ENCODE data around the gene ALDH3B1.

The ALDH3B1 gene

GRCh38 chr11:68024508-68024907 is 14.4 kb downstream of the ALDH3B1 start:
- DNase-seq (ENCODE audit: low spot score in 2 of 2) = no peak
- in situ Hi-C loops (cut with MboI; ENCODE audit: low sequenced_read_pairs) = no loop called here

GRCh38 chr11:68025047-68025446 is 14.9 kb downstream of the ALDH3B1 start:
- H3K4me3 ChIP-seq = no peak overlapping the region
- peaks cover 4% of the 10 kb centered on the region for H3K4me1 ChIP-seq
- DNase-seq (ENCODE audit: low spot score in 2 of 2) = no peak
- in situ Hi-C loops (cut with MboI; ENCODE audit: low sequenced_read_pairs) = no loop called here
- no peaks in the 10 kb centered on the region for H3K27me3 ChIP-seq (ENCODE audit: low read depth)
- H3K36me3 ChIP-seq (replicated peaks) = no peaks in the 10 kb centered on the region
- peaks cover 5% of the 10 kb centered on the region; the same call in 1 of the 2 replicates for H3K9me3 ChIP-seq

More at GRCh38 chr11:68024508-68024907, 14.4 kb downstream of the ALDH3B1 start:
- no peaks in the 10 kb centered on the region for H3K27me3 ChIP-seq (ENCODE audit: low read depth)
- no peaks in the 10 kb centered on the region for H3K36me3 ChIP-seq (replicated peaks)
- no peak overlapping the region for H3K4me3 ChIP-seq
- peaks cover 1% of the 10 kb centered on the region for H3K4me1 ChIP-seq
- peaks cover 5% of the 10 kb centered on the region; the same call in 1 of the 2 replicates for H3K9me3 ChIP-seq

DNA sequence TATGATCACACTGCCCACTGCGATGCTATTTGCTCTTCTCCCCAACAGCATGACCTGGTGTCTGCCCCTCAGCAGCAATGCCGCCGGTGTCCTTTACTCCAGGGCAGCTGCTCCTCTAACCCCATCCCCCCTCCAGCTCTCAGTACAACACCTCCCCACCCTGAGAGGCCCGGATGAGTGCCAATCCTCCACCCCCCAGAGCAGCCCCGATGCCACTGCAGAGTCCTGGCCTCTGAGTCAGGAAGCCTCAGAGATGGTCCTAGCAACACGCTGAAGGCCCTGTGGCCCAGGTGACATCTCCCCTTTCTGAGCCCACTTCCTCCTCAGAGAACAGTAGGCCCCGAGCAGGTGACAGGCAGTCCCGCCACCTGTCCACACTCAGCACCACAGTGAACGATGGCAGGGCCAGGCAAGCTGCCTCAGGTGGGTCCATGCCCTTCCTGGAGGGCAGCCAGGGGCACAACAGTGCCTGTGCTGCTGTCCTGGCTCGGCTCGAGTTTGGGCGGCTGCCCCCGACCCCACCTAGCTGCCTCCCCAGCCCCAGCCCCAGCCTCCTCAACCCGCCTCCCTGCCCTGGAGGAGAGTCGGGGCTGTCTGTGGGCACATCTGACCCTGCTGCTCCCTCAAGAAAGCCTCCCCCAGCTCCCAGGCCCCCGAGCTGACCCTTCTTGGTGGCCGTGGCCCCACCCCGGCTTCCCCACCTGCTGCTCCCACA is 16.4 kb downstream of the ALDH3B1 start:
- Histone ChIP-seq H3K27me3 (ENCODE audit: low read depth) (no peaks in the 10 kb centered on the region), H3K4me3 (no peak overlapping the region), H3K9me3 (peaks cover 5% of the 10 kb centered on the region; the same call in 1 of the 2 replicates), H3K4me1 (peaks cover 7% of the 10 kb centered on the region), H3K36me3 (replicated peaks) (no peaks in the 10 kb centered on the region)
- in situ Hi-C loops (cut with MboI; ENCODE audit: low sequenced_read_pairs) = no loop called here
- no peak for DNase-seq (ENCODE audit: low spot score in 2 of 2)

- no peak for DNase-seq (ENCODE audit: low spot score in 2 of 2)
- peaks cover 5% of the 10 kb centered on the region; the same call in 1 of the 2 replicates for H3K9me3 ChIP-seq
- H3K36me3 ChIP-seq (replicated peaks) = peaks cover 6% of the 10 kb centered on the region
- H3K4me1 ChIP-seq = peaks cover 8% of the 10 kb centered on the region
- H3K4me3 ChIP-seq = no peak overlapping the region
- in situ Hi-C loops (cut with MboI; ENCODE audit: low sequenced_read_pairs) = no loop called here
- H3K27me3 ChIP-seq (ENCODE audit: low read depth) = no peaks in the 10 kb centered on the region
These were observed 17.5 kb downstream of the ALDH3B1 start for GRCh38 chr11:68027667-68028066.

GRCh38 chr11:68028802-68029545 is 18.8 kb downstream of the ALDH3B1 start:
- H3K4me3 ChIP-seq = peak overlapping the region; percentile 82
- H3K36me3 ChIP-seq (replicated peaks) = peaks cover 19% of the 10 kb centered on the region
- no peaks in the 10 kb centered on the region for H3K27me3 ChIP-seq (ENCODE audit: low read depth)
- in situ Hi-C loops (cut with MboI; ENCODE audit: low sequenced_read_pairs) = no loop called here
- peaks cover 5% of the 10 kb centered on the region; the same call in 1 of the 2 replicates for H3K9me3 ChIP-seq
- DNase-seq (ENCODE audit: low spot score in 2 of 2) = no peak
- H3K4me1 ChIP-seq = peaks cover 8% of the 10 kb centered on the region

DNA sequence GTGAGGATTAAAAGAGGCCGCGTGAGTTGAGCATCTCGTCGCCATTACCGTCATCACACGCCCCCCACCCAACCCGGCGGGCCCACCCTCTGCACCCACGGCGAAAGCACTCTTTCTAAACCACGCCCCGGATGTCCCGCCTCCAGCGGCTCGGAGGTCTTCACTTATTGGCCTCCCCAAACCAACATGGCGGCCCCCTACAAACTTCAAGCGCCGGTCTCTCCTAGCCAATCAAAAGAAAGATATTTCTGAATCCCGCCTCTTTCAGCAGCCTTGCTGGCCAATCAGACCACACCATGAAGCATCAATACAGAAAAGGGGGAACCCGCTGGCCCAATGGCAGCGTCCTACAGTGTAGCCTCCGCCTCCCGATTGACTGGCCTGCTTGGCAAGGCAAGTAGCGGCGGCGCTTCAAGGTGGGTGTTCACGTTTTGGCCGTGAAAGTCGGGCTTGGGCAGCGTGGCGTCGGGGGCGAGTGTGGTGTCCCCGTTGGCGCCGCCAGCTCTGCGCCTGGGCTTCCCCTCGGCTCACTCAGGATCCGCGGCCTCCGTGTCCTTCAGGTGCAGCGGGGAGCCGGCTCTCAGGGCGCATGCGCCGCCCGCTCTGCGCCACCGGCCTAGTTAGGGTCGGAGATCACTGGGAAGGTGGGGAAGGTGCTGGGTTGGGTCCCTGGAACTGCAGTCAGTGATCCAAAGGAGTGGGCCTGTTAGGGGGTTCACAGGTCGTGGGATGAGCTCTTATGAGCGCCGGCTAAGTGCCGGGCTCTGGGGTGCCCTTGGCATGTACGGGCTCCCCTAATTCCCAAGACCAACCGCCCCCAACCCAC is 20.4 kb downstream of the ALDH3B1 start, which contains the start of gene NDUFS8:
Gene NDUFS8 (plus strand): TSS at position 364 of the 826 bp plus-strand sequence. CDS start 1,471 bp downstream, outside the sequence.
- H3K27me3 ChIP-seq (ENCODE audit: low read depth) = no peaks in the 10 kb centered on the region
- peaks cover 2% of the 10 kb centered on the region; the same call in 1 of the 2 replicates for H3K9me3 ChIP-seq
- DNase-seq (ENCODE audit: low spot score in 2 of 2) = peak; percentile 99
- peak within 1 kb of the TSS; percentile 82 for H3K4me3 ChIP-seq
- H3K4me1 ChIP-seq = peaks cover 8% of the 10 kb centered on the region
- H3K36me3 ChIP-seq (replicated peaks) = peaks cover 27% of the 10 kb centered on the region
- in situ Hi-C loops (cut with MboI; ENCODE audit: low sequenced_read_pairs) = no loop called here

GRCh38 chr11:68031144-68031464 is 21.0 kb downstream of the ALDH3B1 start:
- H3K9me3 ChIP-seq = peaks cover 2% of the 10 kb centered on the region; the same call in 1 of the 2 replicates
- in situ Hi-C loops (cut with MboI; ENCODE audit: low sequenced_read_pairs) = no loop called here

GRCh38 chr11:68032003-68032402 is 21.9 kb downstream of the ALDH3B1 start:
- Histone ChIP-seq H3K27me3 (ENCODE audit: low read depth) (no peaks in the 10 kb centered on the region), H3K36me3 (replicated peaks) (peaks cover 35% of the 10 kb centered on the region), H3K9me3 (peaks cover 2% of the 10 kb centered on the region; the same call in 1 of the 2 replicates), H3K4me1 (peaks cover 8% of the 10 kb centered on the region), H3K4me3 (no peak overlapping the region)
- no peak for DNase-seq (ENCODE audit: low spot score in 2 of 2)
- in situ Hi-C loops (cut with MboI; ENCODE audit: low sequenced_read_pairs) = no loop called here

More at GRCh38 chr11:68031144-68031464, 21.0 kb downstream of the ALDH3B1 start:
- no peak for DNase-seq (ENCODE audit: low spot score in 2 of 2)
- H3K4me3 ChIP-seq = peak overlapping the region; percentile 82
- H3K36me3 ChIP-seq (replicated peaks) = peaks cover 27% of the 10 kb centered on the region
- no peaks in the 10 kb centered on the region for H3K27me3 ChIP-seq (ENCODE audit: low read depth)
- H3K4me1 ChIP-seq = peaks cover 8% of the 10 kb centered on the region

- no peak for DNase-seq (ENCODE audit: low spot score in 2 of 2)
- Histone ChIP-seq H3K36me3 (replicated peaks) (peaks cover 35% of the 10 kb centered on the region), H3K9me3 (peaks cover 2% of the 10 kb centered on the region; the same call in 1 of the 2 replicates), H3K27me3 (ENCODE audit: low read depth) (no peaks in the 10 kb centered on the region), H3K4me1 (peaks cover 9% of the 10 kb centered on the region), H3K4me3 (no peak overlapping the region)
- in situ Hi-C loops (cut with MboI; ENCODE audit: low sequenced_read_pairs) = no loop called here
These were observed 23.0 kb downstream of the ALDH3B1 start for GRCh38 chr11:68032997-68033707.

DNA sequence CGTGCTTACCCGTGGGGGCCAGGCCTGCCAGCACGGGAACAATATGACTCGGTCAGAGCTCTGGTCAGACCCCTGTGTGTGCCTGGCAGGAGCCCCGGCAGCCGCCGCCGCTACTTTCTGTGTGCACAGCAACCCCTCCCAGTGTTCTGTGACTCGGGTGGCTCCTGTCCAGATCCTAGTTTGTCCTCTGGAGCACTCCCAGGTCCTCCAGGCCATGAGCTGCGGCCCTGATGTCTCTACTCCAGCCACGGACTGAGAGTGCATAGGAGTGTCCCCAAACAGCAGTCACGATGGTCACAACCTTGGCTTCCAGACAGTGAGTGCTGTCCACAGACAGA is 23.6 kb downstream of the ALDH3B1 start:
- Histone ChIP-seq H3K27me3 (ENCODE audit: low read depth) (no peaks in the 10 kb centered on the region), H3K9me3 (peaks cover 2% of the 10 kb centered on the region; the same call in 1 of the 2 replicates), H3K36me3 (replicated peaks) (peaks cover 35% of the 10 kb centered on the region), H3K4me1 (peaks cover 14% of the 10 kb centered on the region), H3K4me3 (no peak overlapping the region)
- in situ Hi-C loops (cut with MboI; ENCODE audit: low sequenced_read_pairs) = no loop called here
- no peak for DNase-seq (ENCODE audit: low spot score in 2 of 2)

- in situ Hi-C loops (cut with MboI; ENCODE audit: low sequenced_read_pairs) = no loop called here
- Histone ChIP-seq H3K9me3 (no peaks in the 10 kb centered on the region), H3K27me3 (ENCODE audit: low read depth) (no peaks in the 10 kb centered on the region), H3K36me3 (replicated peaks) (peaks cover 35% of the 10 kb centered on the region), H3K4me1 (peaks cover 20% of the 10 kb centered on the region), H3K4me3 (no peak overlapping the region)
- no peak for DNase-seq (ENCODE audit: low spot score in 2 of 2)
These were observed 25.2 kb downstream of the ALDH3B1 start for GRCh38 chr11:68035266-68035876.

GRCh38 chr11:68036141-68036716 is 26.1 kb downstream of the ALDH3B1 start:
- Histone ChIP-seq H3K36me3 (replicated peaks) (peaks cover 35% of the 10 kb centered on the region), H3K27me3 (ENCODE audit: low read depth) (no peaks in the 10 kb centered on the region), H3K4me3 (no peak overlapping the region), H3K9me3 (no peaks in the 10 kb centered on the region), H3K4me1 (peaks cover 23% of the 10 kb centered on the region)
- DNase-seq (ENCODE audit: low spot score in 2 of 2) = no peak
- in situ Hi-C loops (cut with MboI; ENCODE audit: low sequenced_read_pairs) = no loop called here

All from HAP-1 (cell line).